ENCODE results near the gene HECTD1. TPM values are rescaled to one million over a fixed set of nuclear protein-coding genes. Genes with fewer than 3 reads are reported as not detected.
A peak's percentile ranks its signal among the peaks of the same experiment; 100 is the strongest.

HECTD1 gene
- total and polyA plus RNA-seq, 9 of the 15 experiments (the other 6 are each of a cell fraction or from before 2014, with no cell fraction given): 27.9 to 111 (median 78.1) TPM

- peaks cover 88% of the 10 kb centered on the region for H3K36me3 ChIP-seq (ENCODE audit: control insufficient read depth, insufficient read depth, low read length)
Measured at GRCh38 chr14:31106768-31107167, 100.8 kb downstream of the HECTD1 start.

More at GRCh38 chr14:31106768-31107167, 100.8 kb downstream of the HECTD1 start:
- Histone ChIP-seq H3K9me1 (ENCODE audit: control insufficient read depth, insufficient read depth, low read length) (no peaks in the 10 kb centered on the region), H3K4me3 (no peak overlapping the region), H2AFZ (ENCODE audit: low read depth, low read length) (no peak overlapping the region), H3K9ac (ENCODE audit: insufficient read depth in 1 of 2, low read depth in 2 of 2, low read length in 2 of 2) (no peak overlapping the region), H3K4me1 (replicated peaks in 1 of 2; ENCODE audit: control insufficient read depth in 2 of 2, insufficient read depth in 2 of 2, low read length in 2 of 2) (no peaks in the 10 kb centered on the region), H3K9me3 (replicated peaks; ENCODE audit: control insufficient read depth, insufficient read depth, low read depth, low read length) (no peaks in the 10 kb centered on the region; the same call in 1 of the 2 replicates), H4K20me1 (replicated peaks; ENCODE audit: control insufficient read depth, insufficient read depth, low read length) (no peaks in the 10 kb centered on the region), H3K4me2 (ENCODE audit: insufficient read depth, low read length) (no peak overlapping the region), H3K27me3 (ENCODE audit: control insufficient read depth in 2 of 2, insufficient read depth in 2 of 2, low read length in 2 of 2) (no peaks in the 10 kb centered on the region), H3K27ac (ENCODE audit: extremely low read depth, low read depth, low read length) (no peak overlapping the region), H3K79me2 (ENCODE audit: control insufficient read depth, insufficient read depth, low read length) (no peaks in the 10 kb centered on the region)
- FAIRE-seq (no peak), ATAC-seq (no peak), DNase-seq (ENCODE audit: extremely low read depth in 1 of 4, low spot score in 3 of 4) (no peak)
- intact Hi-C loops (cut with micrococcal nuclease) (no loop called here), in situ Hi-C loops (cut with MboI) (loop anchor here (10.0 kb wide), 1 partner anchor 248 kb away; no protein-coding TSS in a partner anchor)
- ChIA-PET CTCF (ENCODE audit: low intra/inter-chr PET ratio) (no interaction called here), POLR2A (interaction anchor here (0.9 kb wide), 1 partner anchor 16 kb away, joined by 4 read pairs; no protein-coding TSS in a partner anchor)
- no peak for TF ChIP-seq ZNF217 (CRISPR knock-in tag; IDR thresholded peaks at IDR 0.05)
- no peak for TF ChIP-seq ZBTB2 (IDR thresholded peaks at IDR 0.05)
- no peak for TF ChIP-seq IFI16 (CRISPR knock-in tag; IDR thresholded peaks at IDR 0.05)
- no peak for TF ChIP-seq ZNF518B (CRISPR knock-in tag; IDR thresholded peaks at IDR 0.05)
- no peak for TF ChIP-seq ZMIZ1 (IDR thresholded peaks at IDR 0.05; ENCODE audit: low read depth in 2 of 2, low read length in 2 of 2)
- no peak for TF ChIP-seq ZNF551 (CRISPR knock-in tag; IDR thresholded peaks at IDR 0.05)
- TF ChIP-seq KHSRP (IDR thresholded peaks at IDR 0.05): no peak
- TF ChIP-seq GMEB1 (CRISPR knock-in tag; IDR thresholded peaks at IDR 0.05): no peak
- no peak for TF ChIP-seq POU5F1 (IDR thresholded peaks at IDR 0.05; ENCODE audit: borderline replicate concordance, low read depth, low read length, partially characterized antibody)
- no peak for TF ChIP-seq TEAD1 (CRISPR knock-in tag; IDR thresholded peaks at IDR 0.05)
- TF ChIP-seq L3MBTL2 (IDR thresholded peaks at IDR 0.05): no peak
- no peak for TF ChIP-seq KDM2B (CRISPR knock-in tag; IDR thresholded peaks at IDR 0.05)
- TF ChIP-seq TBL1XR1 (IDR thresholded peaks at IDR 0.05; ENCODE audit: low read length in 2 of 2): no peak
- TSS peak; percentile 22 for BruUV-seq (replicated peaks)
- WGBS (ENCODE audit: insufficient coverage, low coverage, missing lambda C conversion rate): 81% methylated on average over 3 of the region's 3 CpGs

All from K562 (cell line).